Activated naive CD4-positive, alpha-beta T cell treated with anti-CD3 and anti-CD28 coated beads, Interleukin-2, amount 50 U/mL, for 24 hours (primary cell): ENCODE data around the gene PIGC.

Source experiments
- H3K27ac Mint-ChIP-seq: one replicate; pipeline ENCODE4 v1.8.0; 2021; ENCODE audit warnings: mild to moderate bottlenecking, mixed read lengths
- H3K27me3 Mint-ChIP-seq: one replicate; pipeline ENCODE4 v1.8.0; 2021; ENCODE audit warnings: mixed read lengths
- H3K36me3 Mint-ChIP-seq: one replicate; pipeline ENCODE4 v1.8.0; 2021; ENCODE audit warnings: mixed read lengths
- H3K4me1 Mint-ChIP-seq: one replicate; pipeline ENCODE4 v1.8.0; 2021; ENCODE audit warnings: mixed read lengths
- H3K4me3 Mint-ChIP-seq: one replicate; pipeline ENCODE4 v1.8.0; 2021; ENCODE audit warnings: mild to moderate bottlenecking, mixed read lengths
- H3K9me3 Mint-ChIP-seq: one replicate; pipeline ENCODE4 v1.8.0; 2021; ENCODE audit warnings: mixed read lengths

PIGC gene

GRCh38 chr1:172473302-172473701 is 29.4 kb upstream of the PIGC start:
- no peaks in the 10 kb centered on the region for H3K27me3 Mint-ChIP-seq
- H3K4me3 Mint-ChIP-seq = no peak overlapping the region
- H3K9me3 Mint-ChIP-seq = no peaks in the 10 kb centered on the region
- peaks cover 4% of the 10 kb centered on the region for H3K4me1 Mint-ChIP-seq
- H3K27ac Mint-ChIP-seq = no peak overlapping the region
- no peaks in the 10 kb centered on the region for H3K36me3 Mint-ChIP-seq

- Mint-ChIP-seq H3K9me3 (no peaks in the 10 kb centered on the region), H3K27ac (no peak overlapping the region), H3K4me3 (no peak overlapping the region)
Observed at GRCh38 chr1:172472495-172472894, 28.6 kb upstream of the PIGC start.

GRCh38 chr1:172471666-172472065 is 27.8 kb upstream of the PIGC start:
- no peaks in the 10 kb centered on the region for H3K27me3 Mint-ChIP-seq
- H3K27ac Mint-ChIP-seq = no peak overlapping the region
- H3K36me3 Mint-ChIP-seq = no peaks in the 10 kb centered on the region
- H3K9me3 Mint-ChIP-seq = no peaks in the 10 kb centered on the region
- H3K4me3 Mint-ChIP-seq = no peak overlapping the region
- H3K4me1 Mint-ChIP-seq = peaks cover 4% of the 10 kb centered on the region

More at GRCh38 chr1:172472495-172472894, 28.6 kb upstream of the PIGC start:
- Mint-ChIP-seq H3K36me3 (no peaks in the 10 kb centered on the region), H3K4me1 (peaks cover 4% of the 10 kb centered on the region), H3K27me3 (no peaks in the 10 kb centered on the region)

GRCh38 chr1:172470149-172470548 is 26.3 kb upstream of the PIGC start:
- Mint-ChIP-seq H3K27ac (no peak overlapping the region), H3K9me3 (no peaks in the 10 kb centered on the region), H3K27me3 (no peaks in the 10 kb centered on the region), H3K36me3 (no peaks in the 10 kb centered on the region), H3K4me1 (peaks cover 3% of the 10 kb centered on the region), H3K4me3 (no peak overlapping the region)

GRCh38 chr1:172469717-172470116 is 25.8 kb upstream of the PIGC start:
- no peak overlapping the region for H3K4me3 Mint-ChIP-seq
- no peak overlapping the region for H3K27ac Mint-ChIP-seq
- no peaks in the 10 kb centered on the region for H3K4me1 Mint-ChIP-seq
- H3K27me3 Mint-ChIP-seq = no peaks in the 10 kb centered on the region
- no peaks in the 10 kb centered on the region for H3K36me3 Mint-ChIP-seq
- H3K9me3 Mint-ChIP-seq = no peaks in the 10 kb centered on the region

- H3K27me3 Mint-ChIP-seq = no peaks in the 10 kb centered on the region
- no peaks in the 10 kb centered on the region for H3K36me3 Mint-ChIP-seq
- no peaks in the 10 kb centered on the region for H3K4me1 Mint-ChIP-seq
- no peaks in the 10 kb centered on the region for H3K9me3 Mint-ChIP-seq
- H3K4me3 Mint-ChIP-seq = no peak overlapping the region
- H3K27ac Mint-ChIP-seq = no peak overlapping the region
Observed at GRCh38 chr1:172468296-172468695, 24.4 kb upstream of the PIGC start.

- no peaks in the 10 kb centered on the region for H3K4me1 Mint-ChIP-seq
- H3K27ac Mint-ChIP-seq = no peak overlapping the region
- H3K36me3 Mint-ChIP-seq = no peaks in the 10 kb centered on the region
- H3K4me3 Mint-ChIP-seq = no peak overlapping the region
- H3K27me3 Mint-ChIP-seq = no peaks in the 10 kb centered on the region
- no peaks in the 10 kb centered on the region for H3K9me3 Mint-ChIP-seq
Observed at GRCh38 chr1:172467446-172467845, 23.6 kb upstream of the PIGC start.

GRCh38 chr1:172466795-172467407 is 23.0 kb upstream of the PIGC start:
- no peak overlapping the region for H3K4me3 Mint-ChIP-seq
- H3K36me3 Mint-ChIP-seq = no peaks in the 10 kb centered on the region
- no peaks in the 10 kb centered on the region for H3K4me1 Mint-ChIP-seq
- no peaks in the 10 kb centered on the region for H3K27me3 Mint-ChIP-seq
- H3K27ac Mint-ChIP-seq = no peak overlapping the region
- H3K9me3 Mint-ChIP-seq = no peaks in the 10 kb centered on the region

- Mint-ChIP-seq H3K9me3 (no peaks in the 10 kb centered on the region), H3K36me3 (no peaks in the 10 kb centered on the region), H3K4me1 (no peaks in the 10 kb centered on the region), H3K27me3 (no peaks in the 10 kb centered on the region), H3K27ac (no peak overlapping the region), H3K4me3 (no peak overlapping the region)
Observed at GRCh38 chr1:172465617-172466016, 21.7 kb upstream of the PIGC start.

- H3K4me1 Mint-ChIP-seq = no peaks in the 10 kb centered on the region
- no peak overlapping the region for H3K27ac Mint-ChIP-seq
- H3K27me3 Mint-ChIP-seq = no peaks in the 10 kb centered on the region
- H3K4me3 Mint-ChIP-seq = no peak overlapping the region
- H3K9me3 Mint-ChIP-seq = no peaks in the 10 kb centered on the region
- no peaks in the 10 kb centered on the region for H3K36me3 Mint-ChIP-seq
Observed at GRCh38 chr1:172460887-172461315, 17.0 kb upstream of the PIGC start.

- Mint-ChIP-seq H3K36me3 (no peaks in the 10 kb centered on the region), H3K27ac (no peak overlapping the region), H3K27me3 (no peaks in the 10 kb centered on the region), H3K4me1 (no peaks in the 10 kb centered on the region), H3K4me3 (no peak overlapping the region), H3K9me3 (no peaks in the 10 kb centered on the region)
Observed at GRCh38 chr1:172460177-172460576, 16.3 kb upstream of the PIGC start.

GRCh38 chr1:172457479-172458130 is 13.7 kb upstream of the PIGC start:
- Mint-ChIP-seq H3K27me3 (no peaks in the 10 kb centered on the region), H3K27ac (no peak overlapping the region), H3K4me3 (no peak overlapping the region), H3K36me3 (peaks cover 2% of the 10 kb centered on the region), H3K9me3 (no peaks in the 10 kb centered on the region), H3K4me1 (no peaks in the 10 kb centered on the region)

GRCh38 chr1:172456344-172456769 is 12.5 kb upstream of the PIGC start:
- Mint-ChIP-seq H3K27me3 (no peaks in the 10 kb centered on the region), H3K4me1 (peaks cover 2% of the 10 kb centered on the region), H3K9me3 (no peaks in the 10 kb centered on the region), H3K36me3 (peaks cover 2% of the 10 kb centered on the region), H3K4me3 (no peak overlapping the region), H3K27ac (no peak overlapping the region)

- H3K27ac Mint-ChIP-seq = no peak overlapping the region
- peaks cover 2% of the 10 kb centered on the region for H3K36me3 Mint-ChIP-seq
- H3K4me3 Mint-ChIP-seq = no peak overlapping the region
- peaks cover 11% of the 10 kb centered on the region for H3K4me1 Mint-ChIP-seq
- H3K9me3 Mint-ChIP-seq = no peaks in the 10 kb centered on the region
- no peaks in the 10 kb centered on the region for H3K27me3 Mint-ChIP-seq
Observed at GRCh38 chr1:172455451-172455850, 11.6 kb upstream of the PIGC start.

GRCh38 chr1:172453607-172454006 is 9.7 kb upstream of the PIGC start:
- Mint-ChIP-seq H3K27ac (no peak overlapping the region), H3K27me3 (no peaks in the 10 kb centered on the region), H3K36me3 (peaks cover 2% of the 10 kb centered on the region), H3K4me1 (peaks cover 25% of the 10 kb centered on the region), H3K4me3 (no peak overlapping the region), H3K9me3 (no peaks in the 10 kb centered on the region)

- Mint-ChIP-seq H3K27ac (no peak overlapping the region), H3K27me3 (no peaks in the 10 kb centered on the region), H3K36me3 (peaks cover 2% of the 10 kb centered on the region), H3K9me3 (no peaks in the 10 kb centered on the region), H3K4me3 (no peak overlapping the region), H3K4me1 (peaks cover 25% of the 10 kb centered on the region)
Observed at GRCh38 chr1:172453153-172453545, 9.3 kb upstream of the PIGC start.
